Fibroblast of villous mesenchyme (primary cell): ENCODE measurements around the gene RPS19BP1. TPM values are rescaled to one million over a fixed set of nuclear protein-coding genes. Genes with fewer than 3 reads are reported as not detected.

Source experiments
- DNase-seq: peaks from one replicate; pipeline ENCODE4 v3.0.0-alpha.2; 2010; ENCODE audit warnings: low read depth
- H3K4me3 ChIP-seq: 2 replicates; pipeline ENCODE4 v1.5.1; 2011; ENCODE audit warnings: low read depth, mild to moderate bottlenecking, low read length
- total RNA-seq: library from RNA; depleted of rRNA; stranded (reverse); fragments of >200 nt; gene quantifications from 2 replicates; pipeline ENCODE4 v1.2.3, GENCODE V29; 2012
- TF ChIP-seq, protein P1 (sequence below): IDR thresholded peaks from 2 replicates; pipeline ENCODE4 v1.5.1; 2012; ENCODE audit warnings: low read depth, mild to moderate bottlenecking, low read length; ENCODE audit not compliant: insufficient read depth

The RPS19BP1 gene
- total RNA-seq, 1 donor, result 44.0 TPM

DNA sequence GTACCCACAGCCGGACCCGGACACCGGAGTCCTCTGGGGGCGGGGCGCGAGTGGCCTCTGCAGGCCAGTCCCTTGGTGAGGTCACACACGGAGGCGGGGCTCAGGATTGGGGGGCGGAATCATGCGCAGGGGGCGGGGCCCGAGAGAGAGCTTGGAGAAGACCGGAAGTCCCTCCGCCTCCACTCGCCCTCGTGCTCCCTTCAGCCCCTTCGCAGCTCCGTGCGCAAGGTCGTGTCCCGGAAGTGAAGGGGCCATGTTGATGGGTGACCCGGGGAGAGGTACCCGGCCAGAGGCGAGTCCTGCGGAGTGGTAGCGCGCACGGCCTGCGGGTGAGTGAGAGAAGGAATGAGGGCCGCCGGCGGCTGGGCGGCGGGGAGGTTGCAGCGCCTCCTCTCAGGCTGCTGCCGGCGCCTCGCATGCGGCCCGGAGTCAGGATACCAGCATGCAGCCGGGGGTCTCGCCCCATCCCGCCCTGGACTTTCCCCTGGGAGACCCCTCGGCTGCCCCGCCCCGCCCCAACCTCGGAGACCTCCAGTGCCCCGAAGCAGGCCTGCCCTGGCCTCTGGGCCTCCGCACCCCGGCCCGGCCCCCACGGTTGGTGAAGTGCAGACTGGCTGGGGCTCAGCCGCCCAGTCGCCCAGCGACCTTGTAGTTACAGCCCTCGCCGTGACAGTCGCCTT, 30.3 kb downstream of the RPS19BP1 start, which contains the start of gene MIEF1:
MIEF1 (plus strand) TSS at position 182 of the 680 bp plus-strand sequence. CDS start 9,005 bp downstream, outside the sequence.
- DNase-seq, result peak; percentile 96
- peak within 1 kb of the TSS; percentile 75 for H3K4me3 ChIP-seq
- TF ChIP-seq, protein P1, sequence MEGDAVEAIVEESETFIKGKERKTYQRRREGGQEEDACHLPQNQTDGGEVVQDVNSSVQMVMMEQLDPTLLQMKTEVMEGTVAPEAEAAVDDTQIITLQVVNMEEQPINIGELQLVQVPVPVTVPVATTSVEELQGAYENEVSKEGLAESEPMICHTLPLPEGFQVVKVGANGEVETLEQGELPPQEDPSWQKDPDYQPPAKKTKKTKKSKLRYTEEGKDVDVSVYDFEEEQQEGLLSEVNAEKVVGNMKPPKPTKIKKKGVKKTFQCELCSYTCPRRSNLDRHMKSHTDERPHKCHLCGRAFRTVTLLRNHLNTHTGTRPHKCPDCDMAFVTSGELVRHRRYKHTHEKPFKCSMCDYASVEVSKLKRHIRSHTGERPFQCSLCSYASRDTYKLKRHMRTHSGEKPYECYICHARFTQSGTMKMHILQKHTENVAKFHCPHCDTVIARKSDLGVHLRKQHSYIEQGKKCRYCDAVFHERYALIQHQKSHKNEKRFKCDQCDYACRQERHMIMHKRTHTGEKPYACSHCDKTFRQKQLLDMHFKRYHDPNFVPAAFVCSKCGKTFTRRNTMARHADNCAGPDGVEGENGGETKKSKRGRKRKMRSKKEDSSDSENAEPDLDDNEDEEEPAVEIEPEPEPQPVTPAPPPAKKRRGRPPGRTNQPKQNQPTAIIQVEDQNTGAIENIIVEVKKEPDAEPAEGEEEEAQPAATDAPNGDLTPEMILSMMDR, result no peak

DNA sequence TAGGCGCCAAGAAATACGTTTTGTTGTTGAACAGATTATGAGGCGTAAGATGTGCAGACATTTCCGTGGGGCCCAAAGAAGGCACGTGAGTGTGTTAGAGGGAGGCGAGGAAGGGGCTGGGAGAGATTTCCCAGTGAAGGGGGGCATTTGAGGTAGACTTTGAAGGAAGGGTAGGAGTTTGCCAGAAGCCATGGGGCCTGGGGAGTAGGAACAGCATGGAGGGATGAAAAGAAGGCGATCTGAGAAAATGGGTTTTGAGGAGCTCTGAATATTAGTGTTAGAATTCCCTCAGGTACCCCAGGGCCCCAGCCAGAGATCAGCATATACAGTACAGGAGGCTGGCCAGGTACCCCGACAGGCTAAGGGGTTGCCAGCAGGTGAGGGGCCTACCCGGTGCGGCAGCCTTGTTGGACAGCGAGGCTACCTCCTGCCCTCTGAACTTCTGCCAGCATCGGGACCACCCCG, 30.9 kb downstream of the RPS19BP1 start:
- TF ChIP-seq, protein P1, result no peak
- DNase-seq, result no peak
- peak overlapping the region; percentile 75 for H3K4me3 ChIP-seq

DNA sequence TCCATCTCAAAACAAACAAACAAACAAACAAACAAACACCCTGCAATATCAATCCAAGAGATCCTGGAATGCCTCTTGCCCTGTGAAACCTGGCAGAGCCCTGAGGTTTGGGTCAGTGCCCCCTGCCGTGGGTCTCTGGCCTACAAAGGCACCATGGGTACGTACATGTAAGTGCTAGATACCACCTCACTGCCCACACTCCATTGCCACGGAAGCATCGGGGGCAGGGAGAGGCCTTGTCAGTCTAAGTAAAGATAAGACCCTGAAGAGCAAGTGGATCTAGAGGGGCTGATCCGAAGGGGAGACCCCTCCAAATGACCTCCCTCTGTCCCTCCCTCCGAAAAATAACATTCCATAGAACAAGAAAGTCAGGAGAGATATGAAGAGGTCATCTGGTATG, 32.4 kb downstream of the RPS19BP1 start:
- no peak overlapping the region for H3K4me3 ChIP-seq
- TF ChIP-seq, protein P1, result no peak
- no peak for DNase-seq

DNA sequence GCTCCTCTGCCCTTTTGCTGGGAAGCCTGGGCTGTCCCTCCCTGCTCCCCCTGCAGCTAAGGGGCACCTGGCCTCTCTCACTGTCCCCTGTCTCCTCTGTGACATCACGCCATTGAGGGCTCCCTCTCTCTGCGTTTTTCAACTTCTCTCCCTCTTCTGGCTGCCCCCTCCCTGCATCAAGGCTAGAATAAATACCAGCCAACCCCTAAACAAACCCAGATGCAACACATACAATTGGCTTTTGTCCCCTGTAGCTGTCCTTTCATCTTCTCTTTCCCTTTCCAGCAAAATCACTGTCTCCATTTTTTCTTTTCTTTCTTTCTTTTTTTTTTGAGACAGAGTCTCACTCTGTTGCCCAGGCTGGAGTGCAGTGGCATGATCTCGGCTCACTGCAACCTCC, 33.7 kb downstream of the RPS19BP1 start:
- no peak for DNase-seq
- TF ChIP-seq, protein P1, result no peak
- no peak overlapping the region for H3K4me3 ChIP-seq

DNA sequence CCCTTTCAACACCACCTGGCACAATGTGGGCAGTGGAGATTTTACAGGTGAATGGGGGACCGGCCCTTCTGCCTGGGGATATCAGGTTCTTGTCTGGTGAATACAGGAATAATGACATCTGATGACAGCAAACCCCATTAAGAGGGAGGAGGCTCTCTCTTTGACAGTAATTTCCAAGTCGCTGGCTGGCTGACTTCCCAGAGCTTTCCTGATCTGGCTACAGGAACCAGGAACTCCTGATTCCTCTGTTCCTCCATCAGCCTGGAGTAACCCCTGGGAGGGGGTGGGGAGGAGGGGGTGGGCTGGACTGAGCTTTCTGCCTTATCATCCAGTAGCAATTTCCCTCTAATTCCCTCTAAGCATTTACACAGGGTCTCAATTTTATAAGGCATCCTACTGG, 34.2 kb downstream of the RPS19BP1 start:
- TF ChIP-seq, protein P1, result no peak
- DNase-seq, result no peak
- no peak overlapping the region for H3K4me3 ChIP-seq

DNA sequence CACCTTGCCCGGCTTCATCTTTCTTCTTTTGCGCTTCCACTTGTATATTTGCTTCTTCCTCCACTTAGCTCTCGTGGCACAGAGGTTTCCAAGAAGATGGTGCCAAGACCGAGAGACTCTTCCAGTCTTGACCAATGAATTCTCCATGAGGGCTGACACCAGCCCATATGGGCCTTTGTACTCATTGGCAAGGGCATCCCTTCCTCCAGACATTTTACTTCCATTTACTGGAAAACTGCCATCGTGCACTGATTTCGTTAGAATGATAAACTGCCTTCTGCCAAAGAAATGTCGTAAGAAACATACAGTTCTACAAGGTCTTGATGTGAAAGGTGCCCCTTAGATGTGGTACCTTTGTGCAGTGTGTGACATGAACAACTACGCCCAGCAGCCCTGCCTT, 35.1 kb downstream of the RPS19BP1 start:
- DNase-seq, result no peak
- TF ChIP-seq, protein P1, result no peak
- H3K4me3 ChIP-seq, result no peak overlapping the region
